Endothelial cell of umbilical vein (primary cell): ENCODE results near the gene HMCN1.

Source experiments
- CTCF ChIP-seq, 2 donors: IDR thresholded peaks; 1 replicate in 1 of 2; 2 replicates in 1 of 2; pipeline ENCODE4 v1.5.1; 2011; ENCODE audit warnings: low read length in 2 of 2, mild to moderate bottlenecking in 2 of 2, moderate library complexity in 2 of 2, control low read depth in 1 of 2, inconsistent platforms in 1 of 2, low read depth in 1 of 2; ENCODE audit not compliant: insufficient read depth in 1 of 2; ENCODE audit errors: extremely low read depth in 1 of 2
- EZH2 ChIP-seq: IDR thresholded peaks from 2 replicates; pipeline ENCODE4 v1.6.1; 2012; ENCODE audit warnings: borderline replicate concordance, low read depth, mild to moderate bottlenecking, moderate library complexity, low read length, inconsistent platforms; ENCODE audit not compliant: severe bottlenecking
- MAX ChIP-seq: IDR thresholded peaks from 2 replicates; pipeline ENCODE4 v1.6.1; 2011; ENCODE audit not compliant: insufficient read depth, insufficient read length
- POLR2A ChIP-seq: IDR thresholded peaks from 2 replicates; pipeline ENCODE4 v1.6.1; 2012; ENCODE audit warnings: low read depth, mild to moderate bottlenecking, control low read depth, low read length
- POLR2AphosphoS5 ChIP-seq: IDR thresholded peaks from 2 replicates; pipeline ENCODE4 v1.6.1; 2012; ENCODE audit warnings: low read depth, mild to moderate bottlenecking, control low read depth, low read length, moderate library complexity; ENCODE audit not compliant: insufficient read depth

- TF ChIP-seq CTCF (IDR thresholded peaks at IDR 0.05; ENCODE audit: extremely low read depth in 1 of 2, insufficient read depth in 1 of 2, low read depth in 1 of 2, low read length in 2 of 2) (no peak), POLR2AphosphoS5 (no peak), POLR2A (no peak), EZH2 (no peak), MAX (no peak)
These were observed 485.9 kb downstream of the HMCN1 start for GRCh38 chr1:186220067-186220466.
